HepG2 (cell line): ENCODE data around the gene TM9SF2. TPM values are rescaled to one million over a fixed set of nuclear protein-coding genes. Genes with fewer than 3 reads are reported as not detected.

Experiments
- ELK4 ChIP-seq: sonication (generic); formaldehyde crosslinking; IDR thresholded peaks from 2 replicates; pipeline ENCODE4 v1.9.0; 2021; ENCODE audit warnings: missing genetic modification reagents, borderline replicate concordance
- GTF2F1 ChIP-seq: fragments of 150-350 bp; IDR thresholded peaks from 2 replicates; pipeline ENCODE4 v1.6.1; 2014; ENCODE audit warnings: low read length
- HNF4G ChIP-seq, 2 experiments: sonication (generic) in 1 of 2; formaldehyde crosslinking in 1 of 2; IDR thresholded peaks; 2 replicates each; pipeline versions ENCODE4 v1.4.0 to v1.6.1; 2011 to 2020; ENCODE audit warnings: borderline replicate concordance in 2 of 2, low read depth in 2 of 2, mild to moderate bottlenecking in 2 of 2, low read length in 1 of 2, missing genetic modification reagents in 1 of 2, moderate library complexity in 1 of 2
- NR0B2 ChIP-seq: sonication (generic); formaldehyde crosslinking; IDR thresholded peaks from 2 replicates; pipeline ENCODE4 v1.4.0; 2020; ENCODE audit warnings: mild to moderate bottlenecking, missing genetic modification reagents
- PAF1 ChIP-seq: IDR thresholded peaks from 2 replicates; pipeline ENCODE4 v1.6.1; 2016; ENCODE audit warnings: missing genetic modification reagents, missing compliant biosample characterization
- PRDM4 ChIP-seq: sonication (generic); formaldehyde crosslinking; IDR thresholded peaks from 2 replicates; pipeline ENCODE4 v1.9.0; 2021; ENCODE audit warnings: missing genetic modification reagents, borderline replicate concordance
- RAD21 ChIP-seq: fragments of 450-650 bp; formaldehyde crosslinking; IDR thresholded peaks from 2 replicates; pipeline ENCODE4 v1.5.0; 2020; ENCODE audit warnings: mild to moderate bottlenecking
- REL ChIP-seq: sonication (generic); formaldehyde crosslinking; conservative IDR thresholded peaks from 2 replicates; pipeline ENCODE4 v1.8.0; 2022; ENCODE audit warnings: mild to moderate bottlenecking, missing genetic modification reagents, moderate library complexity
- ZNF333 ChIP-seq: sonication (generic); formaldehyde crosslinking; IDR thresholded peaks from 2 replicates; pipeline ENCODE4 v1.4.0; 2020; ENCODE audit warnings: mild to moderate bottlenecking, missing genetic modification reagents, borderline replicate concordance
- ZNF44 ChIP-seq: sonication (generic); formaldehyde crosslinking; IDR thresholded peaks from 2 replicates; pipeline ENCODE4 v1.5.1; 2020; ENCODE audit warnings: mild to moderate bottlenecking, missing genetic modification reagents
- ZNF441 ChIP-seq: sonication (generic); formaldehyde crosslinking; IDR thresholded peaks from 2 replicates; pipeline ENCODE4 v1.7.0; 2021; ENCODE audit warnings: missing genetic modification reagents, borderline replicate concordance
- polyA plus RNA-seq, 8 experiments: library from polyadenylated mRNA; depleted of rRNA in 3 of 8; stranded (reverse) in 7 of 8; unstranded in 1 of 8; fragments of >200 nt; fragmentation: Illumina TruSeq in 4 of 8; extraction: Trizol in 4 of 8; gene quantifications; 2 replicates each; pipeline versions ENCODE4 v1.2.1 to v1.2.3, GENCODE V29; 2011 to 2016; ENCODE audit warnings: low read depth in 4 of 8, missing spikeins in 1 of 8, mixed read lengths in 1 of 8; ENCODE audit not compliant: insufficient read depth in 1 of 8
- total RNA-seq, 5 experiments: library from RNA; depleted of rRNA; stranded (reverse); fragments of >200 nt; fragmentation: Illumina TruSeq; extraction: Trizol; gene quantifications; 2 replicates each; pipeline ENCODE4 v1.2.3, GENCODE V29; 2016; ENCODE audit warnings: low read depth in 1 of 5
- TF ChIP-seq, protein P1 (sequence below): sonication (generic); formaldehyde crosslinking; IDR thresholded peaks from 2 replicates; pipeline ENCODE4 v1.4.0; 2020; ENCODE audit warnings: missing genetic modification reagents, borderline replicate concordance

Gene TM9SF2
- total and polyA plus RNA-seq, 2 of the 13 experiments (the other 11 are each of a cell fraction or from before 2014, with no cell fraction given), result 94.1 to 123 TPM

- 0 out of 2 replicates have a peak, but pooled peaks have one; percentile 61 for TF ChIP-seq NR0B2
- TF ChIP-seq, protein P1, sequence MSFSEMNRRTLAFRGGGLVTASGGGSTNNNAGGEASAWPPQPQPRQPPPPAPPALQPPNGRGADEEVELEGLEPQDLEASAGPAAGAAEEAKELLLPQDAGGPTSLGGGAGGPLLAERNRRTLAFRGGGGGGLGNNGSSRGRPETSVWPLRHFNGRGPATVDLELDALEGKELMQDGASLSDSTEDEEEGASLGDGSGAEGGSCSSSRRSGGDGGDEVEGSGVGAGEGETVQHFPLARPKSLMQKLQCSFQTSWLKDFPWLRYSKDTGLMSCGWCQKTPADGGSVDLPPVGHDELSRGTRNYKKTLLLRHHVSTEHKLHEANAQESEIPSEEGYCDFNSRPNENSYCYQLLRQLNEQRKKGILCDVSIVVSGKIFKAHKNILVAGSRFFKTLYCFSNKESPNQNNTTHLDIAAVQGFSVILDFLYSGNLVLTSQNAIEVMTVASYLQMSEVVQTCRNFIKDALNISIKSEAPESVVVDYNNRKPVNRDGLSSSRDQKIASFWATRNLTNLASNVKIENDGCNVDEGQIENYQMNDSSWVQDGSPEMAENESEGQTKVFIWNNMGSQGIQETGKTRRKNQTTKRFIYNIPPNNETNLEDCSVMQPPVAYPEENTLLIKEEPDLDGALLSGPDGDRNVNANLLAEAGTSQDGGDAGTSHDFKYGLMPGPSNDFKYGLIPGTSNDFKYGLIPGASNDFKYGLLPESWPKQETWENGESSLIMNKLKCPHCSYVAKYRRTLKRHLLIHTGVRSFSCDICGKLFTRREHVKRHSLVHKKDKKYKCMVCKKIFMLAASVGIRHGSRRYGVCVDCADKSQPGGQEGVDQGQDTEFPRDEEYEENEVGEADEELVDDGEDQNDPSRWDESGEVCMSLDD, result peak; percentile 55; the same call in 1 of the 2 replicates
- no peak; the same call in 1 of the 2 replicates for TF ChIP-seq ZNF333 (CRISPR knock-in tag)
- no peak; the same call in none of the 2 replicates for TF ChIP-seq HNF4G (IDR thresholded peaks at IDR 0.05; ENCODE audit: borderline replicate concordance, low read depth, low read length)
- TF ChIP-seq HNF4G (CRISPR knock-in tag; IDR thresholded peaks at IDR 0.05; ENCODE audit: borderline replicate concordance, low read depth), result no peak; the same call in 1 of the 2 replicates
- peak; percentile 62 for TF ChIP-seq RAD21 (CRISPR knock-in tag)
- no peak for TF ChIP-seq ZNF441 (CRISPR knock-in tag)
- no peak for TF ChIP-seq GTF2F1
- 0 out of 2 replicates have a peak, but pooled peaks have one; percentile 10 for TF ChIP-seq ZNF44
- no peak for TF ChIP-seq REL (CRISPR knock-in tag)
- no peak for TF ChIP-seq ELK4 (CRISPR knock-in tag)
- TF ChIP-seq PRDM4 (CRISPR knock-in tag), result no peak
- no peak for TF ChIP-seq PAF1 (CRISPR knock-in tag)
Observed at GRCh38 chr13:99606324-99607066, 105.2 kb downstream of the TM9SF2 start, which contains the start of gene CLYBL (continued).
